Urinary bladder (tissue), 4 donors: Measurements from ENCODE around the gene SORCS2. TPM values are rescaled to one million over a fixed set of nuclear protein-coding genes. Genes with fewer than 3 reads are reported as not detected.

ENCODE experiments used
- DNase-seq: peaks from one replicate; pipeline ENCODE4 v3.0.0-alpha.2; 2015; ENCODE audit errors: extremely low spot score
- H3K27ac ChIP-seq: one replicate; pipeline ENCODE4 v1.5.1; 2013; ENCODE audit warnings: low read depth, mild to moderate bottlenecking, moderate library complexity
- H3K36me3 ChIP-seq: one replicate; pipeline ENCODE4 v1.6.1; 2013; ENCODE audit warnings: mild to moderate bottlenecking, moderate library complexity; ENCODE audit not compliant: insufficient read depth
- H3K4me1 ChIP-seq: one replicate; pipeline ENCODE4 v1.6.1; 2013; ENCODE audit warnings: mild to moderate bottlenecking, moderate library complexity; ENCODE audit not compliant: insufficient read depth
- H3K4me3 ChIP-seq: one replicate; pipeline ENCODE4 v1.5.1; 2013; ENCODE audit warnings: low read depth, low read length
- WGBS: extraction: QIAGEN DNeasy Blood & Tissue Kit; methylation state at CpG from one replicate; pipeline ENCODE4 v1.1.7; 2013; 5-methylcytosine and 5-hydroxymethylcytosine counted together
- polyA plus RNA-seq: library from polyadenylated mRNA; stranded (reverse); fragments of 200-250 nt; gene quantifications from one replicate; pipeline ENCODE4 v1.2.3, GENCODE V29; 2013
- total RNA-seq: library from RNA; depleted of rRNA; stranded (reverse); fragments of >200 nt; gene quantifications from one replicate; pipeline ENCODE4 v1.2.3, GENCODE V29; 2014
- donor health status: healthy with polysubstance abuse.
- donor health status: healthy.

SORCS2 gene
- total and polyA plus RNA-seq, 2 donors = 5.3 to 10.8 TPM

- DNase-seq = no peak
- 20% methylated on average over 17 of the region's 17 CpGs for WGBS
- H3K4me1 ChIP-seq = no peaks in the 10 kb centered on the region
- H3K36me3 ChIP-seq = no peaks in the 10 kb centered on the region
- no peak overlapping the region for H3K4me3 ChIP-seq
- peak overlapping the region; percentile 59 for H3K27ac ChIP-seq
Measured at GRCh38 chr4:7630568-7631287, 438.4 kb downstream of the SORCS2 start.

DNA sequence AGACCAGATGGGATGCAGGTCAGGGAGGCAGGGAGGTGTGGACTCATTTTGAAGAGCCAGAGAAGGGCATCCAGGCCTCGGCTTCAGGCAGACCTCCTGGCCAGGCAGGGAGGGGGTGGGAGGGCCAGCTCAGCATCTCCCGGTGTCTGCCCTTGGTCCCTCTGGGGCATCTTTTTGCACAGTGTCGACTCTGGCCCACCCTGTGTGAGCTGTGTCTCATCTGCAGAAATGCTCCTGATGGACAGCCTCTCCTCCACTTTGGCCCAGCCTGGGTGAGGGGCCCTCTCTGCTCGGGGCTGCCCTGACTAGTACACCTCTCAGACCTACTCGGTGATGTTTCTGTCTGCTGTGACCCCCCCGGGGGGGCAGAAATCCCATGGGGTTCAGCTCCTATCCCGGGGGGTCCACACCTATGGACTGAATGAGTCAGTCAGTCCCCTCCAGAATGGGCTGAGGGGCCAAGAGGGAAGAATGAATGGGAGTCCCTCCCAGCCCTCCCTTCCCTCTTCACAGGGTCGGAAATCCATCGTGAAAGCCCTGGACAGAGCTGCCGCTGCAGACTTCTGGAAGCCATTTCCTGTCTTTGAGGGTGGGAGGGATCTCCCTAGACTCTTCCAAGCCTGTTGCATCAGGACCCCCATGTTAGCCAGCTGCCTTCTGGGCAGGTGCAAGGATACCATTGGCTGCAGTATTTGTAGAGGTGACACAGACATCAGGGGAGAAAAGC lies 439.1 kb downstream of the SORCS2 start:
- DNase-seq = no peak
- H3K4me3 ChIP-seq = no peak overlapping the region
- no peaks in the 10 kb centered on the region for H3K36me3 ChIP-seq
- H3K4me1 ChIP-seq = no peaks in the 10 kb centered on the region
- WGBS = 32% methylated on average over 10 of the region's 10 CpGs
- peak overlapping the region; percentile 59 for H3K27ac ChIP-seq

DNA sequence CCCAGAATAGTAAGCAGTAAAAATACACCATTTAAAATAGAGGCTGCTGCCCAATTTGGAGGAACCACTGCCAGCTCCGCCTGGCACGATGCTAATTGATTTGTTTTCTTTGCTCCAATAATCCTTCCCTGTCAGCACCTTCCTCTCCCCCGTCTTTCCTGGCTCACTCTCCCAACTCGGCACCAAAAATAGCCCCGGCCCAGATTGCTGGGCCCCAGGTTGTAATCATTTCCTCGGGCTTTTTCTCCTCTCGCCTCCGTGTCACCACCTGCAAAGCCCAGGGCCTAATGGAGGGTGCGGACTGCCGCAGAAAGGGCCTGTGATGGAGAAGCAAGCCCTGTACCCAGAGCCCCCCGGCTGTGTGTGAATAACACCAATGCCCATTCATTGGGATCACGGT lies 440.0 kb downstream of the SORCS2 start:
- H3K27ac ChIP-seq = no peak overlapping the region
- H3K4me3 ChIP-seq = no peak overlapping the region
- H3K4me1 ChIP-seq = no peaks in the 10 kb centered on the region
- DNase-seq = no peak
- WGBS = 50% methylated on average over 12 of the region's 12 CpGs
- no peaks in the 10 kb centered on the region for H3K36me3 ChIP-seq

DNA sequence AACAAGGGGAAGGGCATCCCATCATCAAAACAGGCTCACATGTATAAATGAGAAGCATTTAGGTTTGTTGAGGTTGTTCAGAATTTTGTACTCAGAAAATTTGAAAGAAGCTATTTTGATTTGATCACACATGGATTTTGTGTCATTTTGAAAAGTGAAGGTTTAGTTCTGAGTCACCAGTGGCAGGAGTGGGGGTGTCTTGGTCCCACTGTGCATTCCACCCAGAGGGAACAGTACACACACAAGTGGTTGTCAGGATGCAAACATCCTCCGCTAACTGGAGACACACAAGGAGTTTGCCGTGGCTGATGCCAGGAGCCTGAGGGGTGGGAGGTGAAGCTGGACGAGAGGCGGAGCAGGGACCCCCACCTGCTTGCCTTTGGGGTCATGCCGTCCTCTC lies 440.6 kb downstream of the SORCS2 start:
- Histone ChIP-seq H3K4me3 (no peak overlapping the region), H3K36me3 (no peaks in the 10 kb centered on the region), H3K4me1 (no peaks in the 10 kb centered on the region), H3K27ac (no peak overlapping the region)
- WGBS = 90% methylated on average over 5 of the region's 5 CpGs
- DNase-seq = no peak

GRCh38 chr4:7634661-7635251 lies 442.4 kb downstream of the SORCS2 start:
- WGBS = 56% methylated on average over 12 of the region's 12 CpGs
- no peak for DNase-seq
- Histone ChIP-seq H3K27ac (no peak overlapping the region), H3K36me3 (no peaks in the 10 kb centered on the region), H3K4me1 (no peaks in the 10 kb centered on the region), H3K4me3 (no peak overlapping the region)

DNA sequence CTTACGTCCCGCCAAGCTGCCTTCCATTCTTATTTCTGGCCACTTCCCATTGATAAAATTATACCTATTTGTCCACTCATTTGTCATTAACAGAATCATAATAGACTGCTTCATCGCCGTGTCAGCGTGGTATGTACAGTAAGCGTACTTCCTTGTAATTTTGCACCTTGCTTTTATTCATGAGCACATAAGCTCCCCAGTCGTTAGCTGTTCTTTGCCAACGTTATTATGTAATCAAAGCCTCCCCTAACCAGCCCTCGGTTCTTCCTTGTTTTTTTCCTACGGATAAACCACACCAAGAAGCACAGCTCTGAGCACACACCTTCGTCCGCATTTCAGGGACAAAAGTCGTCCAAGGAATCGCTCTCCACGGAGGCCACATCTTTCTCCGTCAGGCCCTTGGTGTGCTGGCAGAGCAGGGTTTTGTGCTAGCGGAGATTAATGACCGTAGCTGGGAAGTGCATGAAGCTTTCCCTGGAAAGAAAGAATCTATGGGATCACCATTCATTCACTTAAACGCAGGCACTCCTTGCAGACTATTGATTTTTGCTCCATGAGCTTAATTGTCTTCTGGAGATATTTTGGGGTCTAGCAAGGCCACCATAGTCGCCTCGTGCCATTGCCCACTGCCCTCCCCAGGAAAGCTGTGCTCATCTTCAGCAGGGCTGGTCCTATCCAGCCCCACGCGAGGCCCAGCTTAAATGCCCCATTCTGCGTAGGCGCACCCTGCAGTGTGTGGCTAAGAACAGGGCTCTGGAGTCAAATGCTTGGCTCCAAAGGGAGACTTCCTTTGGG lies 443.3 kb downstream of the SORCS2 start:
- Histone ChIP-seq H3K4me3 (no peak overlapping the region), H3K27ac (no peak overlapping the region), H3K36me3 (no peaks in the 10 kb centered on the region), H3K4me1 (no peaks in the 10 kb centered on the region)
- no peak for DNase-seq
- WGBS = 76% methylated on average over 25 of the region's 25 CpGs

DNA sequence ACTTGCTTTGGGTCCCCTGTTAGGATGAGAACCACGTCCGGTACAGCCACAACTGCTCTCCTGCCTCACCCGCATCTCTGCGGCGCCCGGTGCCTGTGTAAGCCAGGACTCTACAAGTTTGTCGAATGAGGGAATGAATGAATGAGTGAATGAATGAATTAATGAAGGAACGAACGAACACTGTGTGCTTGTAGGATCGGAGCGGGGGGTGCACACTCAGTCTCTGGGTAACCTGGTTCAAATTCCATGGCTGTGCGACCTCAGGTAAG lies 443.8 kb downstream of the SORCS2 start:
- H3K36me3 ChIP-seq = no peaks in the 10 kb centered on the region
- DNase-seq = no peak
- 95% methylated on average over 12 of the region's 12 CpGs for WGBS

GRCh38 chr4:7637139-7637538 lies 444.8 kb downstream of the SORCS2 start:
- H3K4me3 ChIP-seq = no peak overlapping the region
- no peak overlapping the region for H3K27ac ChIP-seq
- no peak for DNase-seq
- WGBS = 91% methylated on average over 13 of the region's 13 CpGs
- H3K4me1 ChIP-seq = no peaks in the 10 kb centered on the region
- no peaks in the 10 kb centered on the region for H3K36me3 ChIP-seq

More for the DNA sequence above, 443.8 kb downstream of the SORCS2 start:
- no peak overlapping the region for H3K27ac ChIP-seq
- no peak overlapping the region for H3K4me3 ChIP-seq
- H3K4me1 ChIP-seq = no peaks in the 10 kb centered on the region

DNA sequence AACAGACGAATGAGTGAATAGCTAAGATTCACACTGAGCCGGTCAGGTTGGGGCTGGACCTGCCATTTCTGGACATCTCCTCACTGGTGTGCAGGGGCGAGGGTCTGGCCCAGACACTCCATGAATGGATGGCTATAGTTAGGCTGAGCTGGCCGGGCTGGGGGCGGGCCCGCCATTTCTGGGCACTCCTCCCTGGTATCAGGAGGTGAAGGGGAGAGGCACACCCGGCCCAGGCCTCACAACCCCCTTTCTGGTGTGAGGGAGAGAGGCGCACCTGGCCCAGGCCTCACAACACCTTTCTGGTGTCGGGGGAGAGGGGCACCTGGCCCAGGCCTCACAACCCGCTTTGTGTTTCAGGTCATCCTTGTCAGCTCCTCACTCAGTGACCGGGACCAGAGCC lies 445.6 kb downstream of the SORCS2 start:
- DNase-seq = no peak
- Histone ChIP-seq H3K4me3 (no peak overlapping the region), H3K36me3 (no peaks in the 10 kb centered on the region), H3K4me1 (no peaks in the 10 kb centered on the region), H3K27ac (no peak overlapping the region)
- WGBS = 88% methylated on average over 11 of the region's 11 CpGs

- Histone ChIP-seq H3K27ac (no peak overlapping the region), H3K4me1 (no peaks in the 10 kb centered on the region), H3K4me3 (no peak overlapping the region), H3K36me3 (no peaks in the 10 kb centered on the region)
- 95% methylated on average over 12 of the region's 12 CpGs for WGBS
- DNase-seq = no peak
Measured at GRCh38 chr4:7638489-7638888, 446.2 kb downstream of the SORCS2 start.

GRCh38 chr4:7638984-7639789 lies 446.8 kb downstream of the SORCS2 start:
- Histone ChIP-seq H3K4me1 (no peaks in the 10 kb centered on the region), H3K4me3 (no peak overlapping the region), H3K27ac (no peak overlapping the region), H3K36me3 (no peaks in the 10 kb centered on the region)
- WGBS = 87% methylated on average over 7 of the region's 7 CpGs
- DNase-seq = no peak

- DNase-seq = no peak
- H3K27ac ChIP-seq = no peak overlapping the region
- no peak overlapping the region for H3K4me3 ChIP-seq
- WGBS = 89% methylated on average over 6 of the region's 6 CpGs
- no peaks in the 10 kb centered on the region for H3K36me3 ChIP-seq
- no peaks in the 10 kb centered on the region for H3K4me1 ChIP-seq
Measured at GRCh38 chr4:7640136-7640535, 447.8 kb downstream of the SORCS2 start.

DNA sequence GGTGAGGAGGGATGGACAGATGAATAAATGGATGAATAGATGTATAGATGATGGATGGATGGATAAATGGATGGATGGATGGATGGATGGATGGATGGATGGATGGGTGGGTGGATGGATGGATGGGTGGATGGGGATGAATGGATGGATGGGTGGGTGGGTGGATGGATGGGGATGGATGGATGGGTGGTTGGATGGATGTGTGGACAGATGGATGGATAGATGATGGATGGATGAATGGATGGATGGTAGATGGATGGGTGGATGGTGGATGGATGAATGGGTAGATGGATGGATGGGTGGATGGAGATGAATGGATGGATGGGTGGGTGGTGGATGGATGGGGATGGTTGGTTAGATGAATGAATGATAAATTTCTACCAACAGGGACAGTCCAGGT lies 449.4 kb downstream of the SORCS2 start:
- no peak for DNase-seq
- Histone ChIP-seq H3K27ac (no peak overlapping the region), H3K36me3 (no peaks in the 10 kb centered on the region), H3K4me3 (no peak overlapping the region), H3K4me1 (no peaks in the 10 kb centered on the region)
